ENCODE results near the gene ELOVL6. TPM values are rescaled to one million over a fixed set of nuclear protein-coding genes. Genes with fewer than 3 reads are reported as not detected.

Gene ELOVL6
- 89.7 TPM for polyA plus RNA-seq (2013, experiment 1 of 2)
- 90.1 TPM for polyA plus RNA-seq (2013, experiment 2 of 2)

GRCh38 chr4:110198435-110199416 lies at the start of gene ELOVL6:
Gene ELOVL6 (minus strand): TSS chr4:110198615. CDS start chr4:110198335, 280 bp downstream.
- peak; percentile 98 for DNase-seq
- Histone ChIP-seq H2AK5ac (ENCODE audit: low read length) (peak within 1 kb of the TSS; percentile 38), H3K4me1 (ENCODE audit: control insufficient read depth, low read depth, low read length) (peaks cover 2% of the 10 kb centered on the region), H3K79me1 (ENCODE audit: low read length) (no peaks in the 10 kb centered on the region), H2BK5ac (ENCODE audit: low read length) (peak within 1 kb of the TSS; percentile 89), H4K5ac (ENCODE audit: low read length) (no peak within 1 kb of the TSS), H3K18ac (ENCODE audit: low read length) (peak within 1 kb of the TSS; percentile 99), H3K4ac (ENCODE audit: low read depth, low read length) (peak within 1 kb of the TSS; percentile 98), H3K27ac (ENCODE audit: low read depth, low read length) (peak within 1 kb of the TSS; percentile 98), H3K27me3 (ENCODE audit: insufficient read depth, low read length, poor library complexity) (no peaks in the 10 kb centered on the region), H2BK120ac (ENCODE audit: low read depth, low read length) (peak within 1 kb of the TSS; percentile 63), H3K56ac (ENCODE audit: low read length) (peak within 1 kb of the TSS; percentile 97), H3K79me2 (ENCODE audit: control insufficient read depth, insufficient read depth, low read length) (peaks cover 24% of the 10 kb centered on the region), H4K8ac (ENCODE audit: low read depth, low read length) (peak within 1 kb of the TSS; percentile 77), H2BK15ac (replicated peaks; ENCODE audit: low read depth) (peak within 1 kb of the TSS; percentile 42), H3K9ac (ENCODE audit: low read length) (peak within 1 kb of the TSS; percentile 96), H3K36me3 (ENCODE audit: control insufficient read depth, insufficient read depth, low read length) (no peaks in the 10 kb centered on the region), H3K4me3 (ENCODE audit: low read length) (peak within 1 kb of the TSS; percentile 95), H3K23ac (ENCODE audit: low read length) (no peak within 1 kb of the TSS), H3K4me2 (ENCODE audit: low read length) (peak within 1 kb of the TSS; percentile 65)
- no CpG with 5 or more reads among the region's 48 CpGs for WGBS (ENCODE audit: extremely low coverage, insufficient coverage, low lambda C conversion rate)

DNA sequence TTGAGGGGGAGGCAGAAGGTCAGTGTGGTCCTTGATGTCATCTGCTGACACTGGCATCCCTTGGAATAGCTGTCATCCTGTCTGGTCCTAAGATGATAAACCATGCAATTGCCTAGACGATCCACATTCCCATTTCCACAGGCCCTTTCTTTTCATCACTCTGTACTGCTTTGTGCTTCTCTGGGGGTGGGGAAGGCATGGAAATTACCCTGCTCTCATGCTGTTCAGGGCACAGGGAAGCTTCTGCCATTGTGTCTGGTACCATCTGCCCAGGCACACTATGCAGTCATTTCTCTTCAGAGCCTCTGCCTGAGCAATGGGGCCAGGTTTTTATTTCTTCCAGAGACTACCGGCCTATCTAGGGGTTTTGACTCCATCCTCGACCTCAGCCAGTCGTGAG lies 49.7 kb upstream of the ELOVL6 start:
- DNase-seq = no peak
- Histone ChIP-seq H3K79me2 (ENCODE audit: control insufficient read depth, insufficient read depth, low read length) (no peaks in the 10 kb centered on the region), H3K23ac (ENCODE audit: low read length) (no peak overlapping the region), H3K4me3 (ENCODE audit: low read length) (no peak overlapping the region), H3K18ac (ENCODE audit: low read length) (no peak overlapping the region), H3K4ac (ENCODE audit: low read depth, low read length) (no peak overlapping the region), H3K56ac (ENCODE audit: low read length) (no peak overlapping the region), H3K4me2 (ENCODE audit: low read length) (no peak overlapping the region), H3K27ac (ENCODE audit: low read depth, low read length) (no peak overlapping the region), H2AK5ac (ENCODE audit: low read length) (no peak overlapping the region), H2BK120ac (ENCODE audit: low read depth, low read length) (no peak overlapping the region), H3K9ac (ENCODE audit: low read length) (no peak overlapping the region), H3K36me3 (ENCODE audit: control insufficient read depth, insufficient read depth, low read length) (no peaks in the 10 kb centered on the region), H4K8ac (ENCODE audit: low read depth, low read length) (no peak overlapping the region), H3K27me3 (ENCODE audit: insufficient read depth, low read length, poor library complexity) (no peaks in the 10 kb centered on the region), H3K79me1 (ENCODE audit: low read length) (no peaks in the 10 kb centered on the region), H3K4me1 (ENCODE audit: control insufficient read depth, low read depth, low read length) (no peaks in the 10 kb centered on the region), H4K5ac (ENCODE audit: low read length) (no peak overlapping the region), H2BK15ac (replicated peaks; ENCODE audit: low read depth) (no peak overlapping the region), H2BK5ac (ENCODE audit: low read length) (no peak overlapping the region)
- no CpG with 5 or more reads among the region's 4 CpGs for WGBS (ENCODE audit: extremely low coverage, insufficient coverage, low lambda C conversion rate)

DNA sequence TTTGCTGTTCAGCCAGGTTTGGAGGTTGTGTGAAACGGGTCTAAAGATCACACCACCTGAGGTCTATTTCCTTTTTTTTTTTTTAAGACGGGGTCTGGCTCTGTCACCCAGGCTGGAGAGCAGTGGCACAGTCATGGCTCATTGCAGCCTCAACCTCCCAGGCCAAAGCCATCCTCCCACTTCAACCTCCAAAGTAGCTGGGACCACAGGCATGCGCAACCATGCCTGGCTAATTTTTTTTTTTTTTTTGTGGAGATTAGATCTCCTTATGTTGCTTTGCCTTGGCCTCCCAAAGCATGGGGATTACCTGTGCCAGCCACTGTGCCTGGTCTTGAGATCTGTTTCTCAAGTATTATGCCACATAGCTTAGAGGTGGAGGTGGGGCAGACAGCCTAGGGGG lies 49.2 kb upstream of the ELOVL6 start:
- no peak overlapping the region for H2BK15ac ChIP-seq (replicated peaks; ENCODE audit: low read depth)
- no peaks in the 10 kb centered on the region for H3K79me1 ChIP-seq (ENCODE audit: low read length)
- no peaks in the 10 kb centered on the region for H3K36me3 ChIP-seq (ENCODE audit: control insufficient read depth, insufficient read depth, low read length)
- H3K4me3 ChIP-seq (ENCODE audit: low read length) = no peak overlapping the region
- no peak overlapping the region for H2AK5ac ChIP-seq (ENCODE audit: low read length)
- H3K9ac ChIP-seq (ENCODE audit: low read length) = no peak overlapping the region
- no peak overlapping the region for H3K4ac ChIP-seq (ENCODE audit: low read depth, low read length)
- no peak for DNase-seq
- no peak overlapping the region for H3K18ac ChIP-seq (ENCODE audit: low read length)
- H4K8ac ChIP-seq (ENCODE audit: low read depth, low read length) = no peak overlapping the region
- H3K23ac ChIP-seq (ENCODE audit: low read length) = no peak overlapping the region
- H2BK120ac ChIP-seq (ENCODE audit: low read depth, low read length) = no peak overlapping the region
- no peaks in the 10 kb centered on the region for H3K4me1 ChIP-seq (ENCODE audit: control insufficient read depth, low read depth, low read length)
- no peak overlapping the region for H4K5ac ChIP-seq (ENCODE audit: low read length)
- H3K27me3 ChIP-seq (ENCODE audit: insufficient read depth, low read length, poor library complexity) = no peaks in the 10 kb centered on the region
- WGBS (ENCODE audit: extremely low coverage, insufficient coverage, low lambda C conversion rate) = no CpG with 5 or more reads among the region's 3 CpGs
- H3K56ac ChIP-seq (ENCODE audit: low read length) = no peak overlapping the region
- no peaks in the 10 kb centered on the region for H3K79me2 ChIP-seq (ENCODE audit: control insufficient read depth, insufficient read depth, low read length)
- no peak overlapping the region for H2BK5ac ChIP-seq (ENCODE audit: low read length)
- no peak overlapping the region for H3K27ac ChIP-seq (ENCODE audit: low read depth, low read length)
- H3K4me2 ChIP-seq (ENCODE audit: low read length) = no peak overlapping the region

- Histone ChIP-seq H2AK5ac (ENCODE audit: low read length) (no peak overlapping the region), H3K4me1 (ENCODE audit: control insufficient read depth, low read depth, low read length) (no peaks in the 10 kb centered on the region), H3K79me1 (ENCODE audit: low read length) (no peaks in the 10 kb centered on the region), H3K36me3 (ENCODE audit: control insufficient read depth, insufficient read depth, low read length) (no peaks in the 10 kb centered on the region), H3K23ac (ENCODE audit: low read length) (no peak overlapping the region), H3K18ac (ENCODE audit: low read length) (no peak overlapping the region), H4K5ac (ENCODE audit: low read length) (no peak overlapping the region), H2BK15ac (replicated peaks; ENCODE audit: low read depth) (no peak overlapping the region), H3K56ac (ENCODE audit: low read length) (no peak overlapping the region), H3K9ac (ENCODE audit: low read length) (no peak overlapping the region), H3K4me2 (ENCODE audit: low read length) (no peak overlapping the region), H3K27ac (ENCODE audit: low read depth, low read length) (no peak overlapping the region), H2BK120ac (ENCODE audit: low read depth, low read length) (no peak overlapping the region), H3K4me3 (ENCODE audit: low read length) (no peak overlapping the region), H4K8ac (ENCODE audit: low read depth, low read length) (no peak overlapping the region), H3K4ac (ENCODE audit: low read depth, low read length) (no peak overlapping the region), H3K79me2 (ENCODE audit: control insufficient read depth, insufficient read depth, low read length) (no peaks in the 10 kb centered on the region), H2BK5ac (ENCODE audit: low read length) (no peak overlapping the region), H3K27me3 (ENCODE audit: insufficient read depth, low read length, poor library complexity) (no peaks in the 10 kb centered on the region)
- no CpG with 5 or more reads among the region's 5 CpGs for WGBS (ENCODE audit: extremely low coverage, insufficient coverage, low lambda C conversion rate)
- no peak for DNase-seq
These were observed 47.2 kb upstream of the ELOVL6 start for GRCh38 chr4:110245577-110245976.

GRCh38 chr4:110236324-110236723 lies 37.9 kb upstream of the ELOVL6 start:
- Histone ChIP-seq H3K4me2 (ENCODE audit: low read length) (no peak overlapping the region), H3K56ac (ENCODE audit: low read length) (no peak overlapping the region), H4K5ac (ENCODE audit: low read length) (no peak overlapping the region), H3K79me2 (ENCODE audit: control insufficient read depth, insufficient read depth, low read length) (no peaks in the 10 kb centered on the region), H3K79me1 (ENCODE audit: low read length) (no peaks in the 10 kb centered on the region), H4K8ac (ENCODE audit: low read depth, low read length) (no peak overlapping the region), H2BK120ac (ENCODE audit: low read depth, low read length) (no peak overlapping the region), H3K9ac (ENCODE audit: low read length) (no peak overlapping the region), H3K27ac (ENCODE audit: low read depth, low read length) (no peak overlapping the region), H3K4me3 (ENCODE audit: low read length) (no peak overlapping the region), H3K4me1 (ENCODE audit: control insufficient read depth, low read depth, low read length) (no peaks in the 10 kb centered on the region), H2BK15ac (replicated peaks; ENCODE audit: low read depth) (peak overlapping the region; percentile 64), H3K18ac (ENCODE audit: low read length) (no peak overlapping the region), H3K27me3 (ENCODE audit: insufficient read depth, low read length, poor library complexity) (no peaks in the 10 kb centered on the region), H3K23ac (ENCODE audit: low read length) (no peak overlapping the region), H2BK5ac (ENCODE audit: low read length) (no peak overlapping the region), H3K4ac (ENCODE audit: low read depth, low read length) (no peak overlapping the region), H3K36me3 (ENCODE audit: control insufficient read depth, insufficient read depth, low read length) (no peaks in the 10 kb centered on the region), H2AK5ac (ENCODE audit: low read length) (no peak overlapping the region)
- WGBS (ENCODE audit: extremely low coverage, insufficient coverage, low lambda C conversion rate) = no CpG with 5 or more reads among the region's 1 CpG
- DNase-seq = no peak

Measured in mesendoderm (in vitro differentiated cells).